H1 (cell line): ENCODE results near the gene ARHGEF39. TPM values are rescaled to one million over a fixed set of nuclear protein-coding genes. Genes with fewer than 3 reads are reported as not detected.

ENCODE experiments used
- CTCF ChIA-PET: fragments of 300-600 bp; sonication (Branson Sonifier 250); formaldehyde crosslinking; loops from one replicate; lab custom pipeline; 2021; ENCODE audit not compliant: partially characterized antibody; lab: Charles Lee
- POLR2A ChIA-PET: fragments of 300-600 bp; sonication (Branson Sonifier 250); formaldehyde crosslinking; loops from one replicate; lab custom pipeline; 2021; ENCODE audit warnings: inconsistent platforms; ENCODE audit not compliant: partially characterized antibody; lab: Charles Lee
- DNase-seq, 2 experiments: peaks; one replicate each; pipeline versions ENCODE4 v3.0.0 to v3.0.0-alpha.2; 2010 to 2022; ENCODE audit warnings: low spot score in 2 of 2, low read depth in 1 of 2, mixed read lengths in 1 of 2
- FAIRE-seq: peaks from 2 replicates; lab custom pipeline; 2011; peaks lifted over from hg19 to GRCh38; lab: Jason Lieb, UNC
- H2AFZ ChIP-seq: 2 replicates; pipeline ENCODE4 v1.8.1; 2012; ENCODE audit warnings: low read length, inconsistent platforms
- H2AK5ac ChIP-seq: 2 replicates; pipeline ENCODE4 v1.6.1; 2013; ENCODE audit warnings: low read depth, low read length
- H2BK120ac ChIP-seq: replicated peaks from 2 replicates; pipeline ENCODE3; 2013; ENCODE audit warnings: low read depth, low read length, inconsistent platforms
- H2BK12ac ChIP-seq: 2 replicates; pipeline ENCODE4 v1.6.1; 2013; ENCODE audit warnings: low read depth, low read length
- H2BK15ac ChIP-seq: 2 replicates; pipeline ENCODE4 v1.6.1; 2013; ENCODE audit warnings: low read length
- H2BK20ac ChIP-seq: 2 replicates; pipeline ENCODE4 v1.6.1; 2013; ENCODE audit warnings: low read length
- H2BK5ac ChIP-seq: 2 replicates; pipeline ENCODE4 v1.6.1; 2013; ENCODE audit warnings: low read depth, low read length
- H3K14ac ChIP-seq: 2 replicates; pipeline ENCODE4 v1.6.1; 2013; ENCODE audit warnings: inconsistent platforms; ENCODE audit not compliant: insufficient read length
- H3K18ac ChIP-seq: 2 replicates; pipeline ENCODE4 v1.6.1; 2013; ENCODE audit warnings: low read length; ENCODE audit errors: extremely low read depth
- H3K23ac ChIP-seq: 2 replicates; pipeline ENCODE4 v1.6.1; 2013; ENCODE audit warnings: inconsistent platforms; ENCODE audit not compliant: insufficient read length
- H3K23me2 ChIP-seq: 2 replicates; pipeline ENCODE4 v1.6.1; 2013; ENCODE audit warnings: low read depth, low read length
- H3K27ac ChIP-seq: 2 replicates; pipeline ENCODE4 v1.6.1; 2011; ENCODE audit warnings: low read depth, low read length, inconsistent platforms
- H3K27me3 ChIP-seq, 4 experiments: replicated peaks in 1 of 4; 1 replicate in 1 of 4; 2 replicates in 3 of 4; pipeline versions ENCODE4 v1.6.1 to v1.8.1; 2011 to 2013; ENCODE audit warnings: low read length in 3 of 4, mild to moderate bottlenecking in 3 of 4, inconsistent platforms in 2 of 4, mixed read lengths in 2 of 4, moderate library complexity in 1 of 4; ENCODE audit not compliant: control insufficient read depth in 3 of 4, insufficient read depth in 3 of 4; ENCODE audit errors: extremely low read depth in 1 of 4
- H3K36me3 ChIP-seq, 4 experiments: 2 replicates each; pipeline versions ENCODE4 v1.6.1 to v1.8.1; 2011 to 2013; ENCODE audit warnings: mild to moderate bottlenecking in 4 of 4, low read length in 3 of 4, moderate library complexity in 2 of 4, control low read depth in 1 of 4, inconsistent platforms in 1 of 4; ENCODE audit not compliant: insufficient read depth in 4 of 4, control insufficient read depth in 2 of 4
- H3K4ac ChIP-seq: replicated peaks from 2 replicates; pipeline ENCODE3; 2013; ENCODE audit warnings: low read length, low read depth, mixed read lengths, inconsistent platforms; ENCODE audit not compliant: insufficient read length
- H3K4me1 ChIP-seq, 4 experiments: replicated peaks in 1 of 4; 1 replicate in 1 of 4; 2 replicates in 3 of 4; pipeline versions ENCODE4 v1.6.1 to v1.8.1; 2011 to 2013; ENCODE audit warnings: low read length in 3 of 4, inconsistent platforms in 2 of 4, mixed read lengths in 1 of 4; ENCODE audit not compliant: insufficient read depth in 4 of 4, control insufficient read depth in 3 of 4
- H3K4me2 ChIP-seq, 2 experiments: 2 replicates each; pipeline versions ENCODE4 v1.6.1 to v1.8.1; 2011 to 2013; ENCODE audit warnings: low read depth in 2 of 2, low read length in 2 of 2, control low read depth in 1 of 2, inconsistent platforms in 1 of 2, mild to moderate bottlenecking in 1 of 2; ENCODE audit not compliant: insufficient read depth in 1 of 2
- H3K4me3 ChIP-seq, 4 experiments: fragments of 200-600, 300-600 bp in 1 of 4; sonication (generic), shearing (Covaris generic), sonication (Bioruptor Twin) in 1 of 4; 2 replicates each; pipeline versions ENCODE4 v1.5.1 to v1.8.1; 2011 to 2016; ENCODE audit warnings: low read length in 4 of 4, low read depth in 3 of 4, control low read depth in 2 of 4, inconsistent platforms in 2 of 4, mild to moderate bottlenecking in 2 of 4, mixed read lengths in 1 of 4, moderate library complexity in 1 of 4; ENCODE audit not compliant: insufficient read depth in 2 of 4; ENCODE audit errors: extremely low read depth in 1 of 4
- H3K56ac ChIP-seq: replicated peaks from 2 replicates; pipeline ENCODE3; 2013; ENCODE audit warnings: low read depth, mild to moderate bottlenecking, mixed read lengths, low read length, inconsistent platforms; ENCODE audit not compliant: insufficient read length
- H3K79me1 ChIP-seq: 2 replicates; pipeline ENCODE4 v1.6.1; 2013; ENCODE audit warnings: low read depth, low read length, control low read depth
- H3K79me2 ChIP-seq, 2 experiments: 2 replicates each; pipeline versions ENCODE4 v1.6.1 to v1.8.1; 2012 to 2013; ENCODE audit warnings: low read length in 2 of 2, mild to moderate bottlenecking in 2 of 2, inconsistent platforms in 1 of 2; ENCODE audit not compliant: insufficient read depth in 2 of 2, control insufficient read depth in 1 of 2
- H3K9ac ChIP-seq, 4 experiments: replicated peaks in 1 of 4; 1 replicate in 1 of 4; 2 replicates in 3 of 4; pipeline versions ENCODE4 v1.6.1 to v1.8.1; 2011 to 2013; ENCODE audit warnings: low read depth in 3 of 4, low read length in 3 of 4, control low read depth in 2 of 4, mild to moderate bottlenecking in 2 of 4, moderate library complexity in 2 of 4, inconsistent platforms in 1 of 4; ENCODE audit errors: extremely low read depth in 1 of 4
- H3K9me3 ChIP-seq, 2 experiments: 2 replicates each; pipeline versions ENCODE4 v1.6.1 to v1.8.1; 2012 to 2013; ENCODE audit warnings: mild to moderate bottlenecking in 2 of 2, moderate library complexity in 2 of 2, control low read depth in 1 of 2, inconsistent platforms in 1 of 2, low read depth in 1 of 2, low read length in 1 of 2, mixed read lengths in 1 of 2; ENCODE audit not compliant: insufficient read depth in 2 of 2
- H4K20me1 ChIP-seq, 2 experiments: replicated peaks in 1 of 2; 2 replicates each; pipeline versions ENCODE3 to v1.8.1; 2011 to 2013; ENCODE audit warnings: inconsistent platforms in 2 of 2, low read length in 2 of 2, mild to moderate bottlenecking in 1 of 2; ENCODE audit not compliant: insufficient read depth in 2 of 2, control insufficient read depth in 1 of 2
- H4K5ac ChIP-seq: 2 replicates; pipeline ENCODE4 v1.6.1; 2013; ENCODE audit warnings: low read length, low read depth, mixed read lengths, inconsistent platforms; ENCODE audit not compliant: insufficient read length
- H4K8ac ChIP-seq: 2 replicates; pipeline ENCODE4 v1.8.0; 2013; ENCODE audit warnings: mild to moderate bottlenecking, moderate library complexity, low read length, inconsistent platforms; ENCODE audit not compliant: insufficient read depth; ENCODE audit errors: extremely low read depth
- H4K91ac ChIP-seq: replicated peaks from 2 replicates; pipeline ENCODE3; 2013; ENCODE audit warnings: low read length, mixed read lengths, inconsistent platforms; ENCODE audit not compliant: insufficient read length
- BCL11A ChIP-seq, 2 experiments: IDR thresholded peaks; one replicate each; pipeline ENCODE4 v1.6.1; 2011; ENCODE audit warnings: low read depth in 2 of 2, low read length in 2 of 2, mild to moderate bottlenecking in 2 of 2
- CREB1 ChIP-seq: IDR thresholded peaks from 2 replicates; pipeline ENCODE4 v1.6.1; 2012; ENCODE audit warnings: inconsistent platforms
- CTBP2 ChIP-seq: IDR thresholded peaks from 2 replicates; pipeline ENCODE4 v1.7.0; 2011; ENCODE audit warnings: borderline replicate concordance, mild to moderate bottlenecking, moderate library complexity, mixed read lengths, low read length; ENCODE audit not compliant: insufficient read depth, insufficient read length
- HDAC6 ChIP-seq: IDR thresholded peaks from one replicate; pipeline ENCODE4 v1.7.1; 2012; ENCODE audit warnings: low read depth, mild to moderate bottlenecking, inconsistent platforms, low read length, moderate library complexity
- POU5F1 ChIP-seq: IDR thresholded peaks from 2 replicates; pipeline ENCODE4 v1.6.1; 2011; ENCODE audit warnings: low read depth, mild to moderate bottlenecking, low read length, moderate library complexity
- SIN3A ChIP-seq, 2 experiments: IDR thresholded peaks in 1 of 2; conservative IDR thresholded peaks in 1 of 2; 2 replicates each; pipeline ENCODE4 v1.6.1; 2011 to 2012; ENCODE audit warnings: low read length in 2 of 2, improper control_type of control experiment in 1 of 2, low read depth in 1 of 2, mild to moderate bottlenecking in 1 of 2
- TEAD4 ChIP-seq: IDR thresholded peaks from 2 replicates; pipeline ENCODE4 v1.6.1; 2012; ENCODE audit warnings: low read depth, low read length, inconsistent platforms, mixed read lengths
- WGBS, 2 experiments: shearing (Covaris generic) in 1 of 2; methylation state at CpG; one replicate each; pipeline versions ENCODE4 v1.1.6 to v1.1.7; 2013 to 2015; ENCODE audit warnings: low lambda C conversion rate in 2 of 2, mixed read lengths in 2 of 2, inconsistent platforms in 1 of 2, low coverage in 1 of 2, missing lambda C conversion rate in 1 of 2; ENCODE audit not compliant: insufficient replicate concordance in 2 of 2, insufficient coverage in 1 of 2, insufficient read length in 1 of 2; ENCODE audit errors: extremely low coverage in 1 of 2, missing lambda C conversion rate in 1 of 2; 5-methylcytosine and 5-hydroxymethylcytosine counted together
- polyA plus RNA-seq, 7 experiments: library from polyadenylated mRNA; depleted of rRNA in 3 of 7; stranded (reverse) in 5 of 7; unstranded in 2 of 7; fragments of >200 nt in 5 of 7; fragments of 200-250 nt in 2 of 7; gene quantifications; 1 replicate in 5 of 7; 2 replicates in 1 of 7; 4 replicates in 1 of 7; pipeline versions ENCODE4 v1.2.1 to v1.2.3, GENCODE V29; 2011 to 2013; ENCODE audit warnings: missing spikeins in 2 of 7, mixed read lengths in 2 of 7
- total RNA-seq: library from RNA; stranded (reverse); fragmentation: NEBNext Ultra II Directional; extraction: Animal tissue kit (Norgen Biotek cat#: 25700); gene quantifications from 2 replicates; pipeline ENCODE4 v1.2.1, GENCODE V29; 2021
- TF ChIP-seq, protein P1 (sequence below), 3 experiments: IDR thresholded peaks; 1 replicate in 2 of 3; 2 replicates in 1 of 3; pipeline versions ENCODE4 v1.5.1 to v1.6.1; 2011; ENCODE audit warnings: low read length in 3 of 3, mild to moderate bottlenecking in 3 of 3, inconsistent platforms in 2 of 3, low read depth in 1 of 3, moderate library complexity in 1 of 3; ENCODE audit not compliant: insufficient read depth in 1 of 3; ENCODE audit errors: control extremely low read depth in 1 of 3
- TF ChIP-seq, protein P2 (sequence below): IDR thresholded peaks from 2 replicates; pipeline ENCODE4 v1.6.1; 2012; ENCODE audit warnings: inconsistent platforms

The ARHGEF39 gene
- total and polyA plus RNA-seq, 2 of the 8 experiments (the other 6 are each of a cell fraction or from before 2014, with no cell fraction given), result 18.6 to 18.7 TPM

DNA sequence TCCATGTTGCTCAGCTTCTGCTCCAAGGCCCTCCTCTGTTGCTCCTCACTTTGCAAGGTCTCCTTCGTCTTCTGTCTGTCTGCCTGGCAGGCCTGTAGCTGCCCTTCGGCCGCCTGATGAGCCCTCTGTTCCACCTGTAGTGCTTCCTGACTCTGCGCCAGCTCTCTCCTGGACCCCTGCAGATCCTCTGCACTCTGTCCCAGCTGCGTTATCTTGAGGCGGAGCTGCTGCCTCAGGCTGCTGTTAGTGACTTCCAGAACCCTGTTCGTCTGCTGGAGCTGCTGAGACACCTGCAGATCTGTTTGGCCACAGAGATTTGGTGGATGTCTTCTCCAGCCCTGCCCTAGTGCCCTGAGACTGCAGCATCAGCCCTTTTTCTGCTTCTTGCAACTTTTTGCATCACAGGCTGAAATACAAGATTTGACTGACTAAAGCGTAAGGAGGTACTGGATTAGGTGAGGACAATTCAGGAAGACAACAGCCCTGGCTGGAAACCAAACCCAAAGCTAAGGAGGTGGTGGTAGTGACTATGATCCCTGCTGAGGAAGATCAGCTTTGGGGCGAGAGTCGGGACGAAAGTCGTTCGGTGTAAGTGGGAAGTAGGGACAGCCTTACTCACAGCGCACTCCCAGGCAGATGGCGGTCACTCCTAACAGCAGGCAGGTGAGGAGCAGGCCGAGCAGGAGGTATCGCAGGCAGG is 48.9 kb downstream of the ARHGEF39 start:
- no peak overlapping the region for H3K14ac ChIP-seq
- no peak overlapping the region for H3K4ac ChIP-seq
- no peak overlapping the region for H3K27ac ChIP-seq
- no peaks in the 10 kb centered on the region for H3K36me3 ChIP-seq
- H3K27me3 ChIP-seq, result peaks cover 0 to 18% (median 14%) of the 10 kb centered on the region in 4 experiments; a peak in 4 of 7 replicates
- H3K56ac ChIP-seq, result no peak overlapping the region
- peak overlapping the region; percentile 44 to 69 (median 50) for H3K4me3 ChIP-seq
- H4K5ac ChIP-seq, result peak overlapping the region; percentile 34
- H4K20me1 ChIP-seq, result no peaks in the 10 kb centered on the region
- H3K9me3 ChIP-seq, result no peaks in the 10 kb centered on the region
- peak overlapping the region; percentile 71 for H2AFZ ChIP-seq
- H3K9ac ChIP-seq, result peak overlapping the region in 1 of 4 experiments; percentile 25; a peak in 2 of 7 replicates
- H3K4me2 ChIP-seq, result peak overlapping the region; percentile 74 to 77
- POLR2A ChIA-PET, result interaction anchor here (1.0 to 2.1 kb wide), 7 partner anchors 8 to 112 kb away, joined by 3 to 7 read pairs (median 4); partner anchors contain the start of gene ARHGEF39
- H4K91ac ChIP-seq, result peak overlapping the region; percentile 26
- H2BK15ac ChIP-seq, result peak overlapping the region; percentile 88; the same call in 1 of the 2 replicates
- H3K79me2 ChIP-seq, result no peaks in the 10 kb centered on the region
- H2AK5ac ChIP-seq, result no peak overlapping the region
- no peaks in the 10 kb centered on the region for H3K79me1 ChIP-seq
- H2BK120ac ChIP-seq, result no peak overlapping the region
- peaks cover 9% of the 10 kb centered on the region for H3K23me2 ChIP-seq
- FAIRE-seq, result no peak
- no peak overlapping the region for H3K23ac ChIP-seq
- H4K8ac ChIP-seq, result peak overlapping the region; percentile 35
- peaks cover 0 to 9% (median 5%) of the 10 kb centered on the region in 4 experiments; a peak in 4 of 7 replicates for H3K4me1 ChIP-seq
- CTCF ChIA-PET, result interaction anchor here (1.0 to 5.2 kb wide), 16 partner anchors 10 to 174 kb away, joined by 3 to 31 read pairs (median 6); partner anchors contain the start of genes CCDC107, RMRP and SIT1
- H2BK12ac ChIP-seq, result no peak overlapping the region
- peak overlapping the region; percentile 75 for H3K18ac ChIP-seq
- no peak overlapping the region for H2BK5ac ChIP-seq
- DNase-seq, result no peak
- no peak overlapping the region for H2BK20ac ChIP-seq
- 55% methylated on average over 17 of the region's 17 CpGs; no CpG with 5 or more reads in 1 of the 2 experiments for WGBS, 2 experiments
- TF ChIP-seq, protein P1, sequence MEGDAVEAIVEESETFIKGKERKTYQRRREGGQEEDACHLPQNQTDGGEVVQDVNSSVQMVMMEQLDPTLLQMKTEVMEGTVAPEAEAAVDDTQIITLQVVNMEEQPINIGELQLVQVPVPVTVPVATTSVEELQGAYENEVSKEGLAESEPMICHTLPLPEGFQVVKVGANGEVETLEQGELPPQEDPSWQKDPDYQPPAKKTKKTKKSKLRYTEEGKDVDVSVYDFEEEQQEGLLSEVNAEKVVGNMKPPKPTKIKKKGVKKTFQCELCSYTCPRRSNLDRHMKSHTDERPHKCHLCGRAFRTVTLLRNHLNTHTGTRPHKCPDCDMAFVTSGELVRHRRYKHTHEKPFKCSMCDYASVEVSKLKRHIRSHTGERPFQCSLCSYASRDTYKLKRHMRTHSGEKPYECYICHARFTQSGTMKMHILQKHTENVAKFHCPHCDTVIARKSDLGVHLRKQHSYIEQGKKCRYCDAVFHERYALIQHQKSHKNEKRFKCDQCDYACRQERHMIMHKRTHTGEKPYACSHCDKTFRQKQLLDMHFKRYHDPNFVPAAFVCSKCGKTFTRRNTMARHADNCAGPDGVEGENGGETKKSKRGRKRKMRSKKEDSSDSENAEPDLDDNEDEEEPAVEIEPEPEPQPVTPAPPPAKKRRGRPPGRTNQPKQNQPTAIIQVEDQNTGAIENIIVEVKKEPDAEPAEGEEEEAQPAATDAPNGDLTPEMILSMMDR (IDR thresholded peaks at IDR 0.05; ENCODE audit: control extremely low read depth in 1 of 3, insufficient read depth in 1 of 3, low read depth in 1 of 3, low read length in 3 of 3), result no peak
- TF ChIP-seq CTBP2 (no peak), BCL11A (IDR thresholded peaks at IDR 0.05; ENCODE audit: low read depth in 2 of 2, low read length in 2 of 2) (no peak), POU5F1 (no peak), SIN3A (conservative IDR thresholded peaks at IDR 0.05 in 1 of 2, IDR thresholded peaks at IDR 0.05 in 1 of 2; ENCODE audit: low read depth in 1 of 2, low read length in 2 of 2) (no peak), TEAD4 (no peak), CREB1 (no peak), HDAC6 (no peak)
- TF ChIP-seq, protein P2, sequence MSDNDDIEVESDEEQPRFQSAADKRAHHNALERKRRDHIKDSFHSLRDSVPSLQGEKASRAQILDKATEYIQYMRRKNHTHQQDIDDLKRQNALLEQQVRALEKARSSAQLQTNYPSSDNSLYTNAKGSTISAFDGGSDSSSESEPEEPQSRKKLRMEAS, result no peak
